CD4-positive, alpha-beta T cell treated with Interleukin-2 at 100 ng/mL for 4 hours (primary cell): ENCODE measurements around the gene TFAP2D.

Source experiments
- DNase-seq: peaks from one replicate; pipeline ENCODE4 v3.0.0-alpha.2; 2020; ENCODE audit warnings: low spot score

TFAP2D gene

GRCh38 chr6:50720623-50721022 is 7.3 kb downstream of the TFAP2D start:
- no peak for DNase-seq

GRCh38 chr6:50721978-50722377 is 8.7 kb downstream of the TFAP2D start:
- DNase-seq, result no peak

GRCh38 chr6:50722829-50723554 is 9.7 kb downstream of the TFAP2D start:
- DNase-seq, result no peak

GRCh38 chr6:50724381-50725124 is 11.2 kb downstream of the TFAP2D start:
- no peak for DNase-seq

DNA sequence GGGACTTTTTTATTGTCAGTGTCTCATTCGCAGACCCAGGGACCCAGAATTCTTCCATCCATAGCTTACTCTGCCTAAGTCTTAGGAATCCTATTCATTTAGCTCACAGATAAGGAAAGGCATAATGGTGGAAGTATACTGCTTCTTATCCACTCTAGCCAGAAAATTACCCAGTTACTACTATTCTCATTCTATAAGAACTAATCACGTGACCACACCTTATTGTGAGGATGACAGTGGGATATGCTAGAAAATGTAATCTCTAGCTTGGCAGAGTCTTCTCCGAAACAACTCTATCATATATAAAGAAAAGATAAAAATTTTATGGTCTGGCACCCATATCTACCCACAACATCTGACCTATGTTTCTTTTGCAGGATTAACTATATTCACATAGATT is 21.2 kb downstream of the TFAP2D start:
- no peak for DNase-seq

DNA sequence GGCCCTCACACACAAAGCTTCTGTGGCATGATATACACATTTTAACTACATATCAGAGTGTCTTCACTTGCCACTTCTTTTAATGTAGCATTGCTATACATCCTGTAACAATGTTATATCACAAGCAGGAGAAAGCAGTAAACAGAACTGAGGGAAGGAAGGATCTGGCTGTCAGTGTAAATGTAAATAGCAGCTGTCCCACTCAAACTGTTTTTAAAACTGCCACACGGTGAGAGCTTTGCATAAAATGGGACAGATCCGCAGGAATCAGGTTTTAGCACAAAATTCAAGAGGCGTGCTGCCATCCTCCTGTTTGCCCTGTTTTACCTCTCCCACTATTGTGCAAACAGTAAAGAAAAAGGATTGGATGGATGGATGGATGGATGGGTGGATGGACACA is 28.8 kb downstream of the TFAP2D start:
- no peak for DNase-seq

GRCh38 chr6:50744976-50745375 is 31.6 kb downstream of the TFAP2D start:
- no peak for DNase-seq

DNA sequence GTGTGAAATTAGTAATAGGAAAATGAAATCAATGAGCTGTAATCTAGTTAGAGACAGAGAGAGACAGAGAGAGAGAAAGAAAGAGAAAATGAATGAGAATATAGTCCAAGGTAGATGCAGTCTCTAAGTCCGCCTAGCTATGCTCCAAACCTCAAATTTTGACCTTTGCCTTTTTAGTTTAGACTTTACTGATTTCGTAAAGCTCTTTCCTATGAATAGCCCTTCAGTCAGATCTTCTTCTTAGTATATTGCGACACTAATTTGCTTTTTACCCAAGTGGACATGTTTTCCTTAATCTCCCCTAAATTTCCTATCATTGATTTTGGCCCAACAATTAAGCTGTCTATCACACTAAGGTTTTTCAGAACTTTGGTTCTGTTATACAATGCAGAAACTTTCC is 49.5 kb downstream of the TFAP2D start:
- no peak for DNase-seq

DNA sequence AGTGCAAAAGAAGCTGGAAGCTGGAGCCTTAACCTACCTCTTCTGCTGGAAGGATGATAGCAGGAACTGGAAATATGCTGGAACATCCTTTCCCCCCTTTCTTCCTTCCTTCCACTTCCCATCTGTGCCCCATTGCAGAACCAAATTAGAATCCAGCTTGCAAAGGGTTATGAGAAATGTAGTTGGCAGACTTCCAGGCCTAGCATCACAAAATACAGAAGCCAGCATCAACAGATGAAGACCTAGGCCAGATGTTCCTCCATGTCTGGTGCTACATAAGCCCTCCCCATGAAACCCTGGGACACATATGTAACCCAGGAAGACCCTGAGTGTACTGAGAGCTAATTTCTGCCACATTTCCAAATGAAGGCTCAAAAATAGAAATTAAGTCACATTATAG is 65.4 kb downstream of the TFAP2D start:
- no peak for DNase-seq

- no peak for DNase-seq
Measured at GRCh38 chr6:50780382-50780781, 67.1 kb downstream of the TFAP2D start.

GRCh38 chr6:50785921-50786320 is 72.6 kb downstream of the TFAP2D start:
- DNase-seq, result no peak

GRCh38 chr6:50791900-50792508 is 78.7 kb downstream of the TFAP2D start:
- DNase-seq, result peak; percentile 6

DNA sequence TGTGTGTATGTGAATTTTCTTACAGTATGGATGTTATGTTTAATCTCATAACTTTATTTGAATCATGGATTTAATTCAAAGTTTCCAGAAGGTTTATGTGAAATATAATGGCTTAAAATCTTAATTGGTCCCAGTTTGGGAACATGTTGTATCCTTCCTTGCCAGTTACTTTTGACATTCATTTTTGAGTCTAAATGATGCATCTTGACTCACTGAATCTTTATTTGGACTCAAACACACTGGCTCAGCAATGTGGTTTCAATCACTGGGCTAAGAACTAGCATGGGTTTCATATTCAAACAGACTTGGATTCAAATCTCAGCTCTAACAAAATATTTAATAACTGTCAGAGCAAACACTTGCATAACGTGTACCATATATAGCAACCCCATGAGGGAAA is 79.4 kb downstream of the TFAP2D start:
- no peak for DNase-seq

DNA sequence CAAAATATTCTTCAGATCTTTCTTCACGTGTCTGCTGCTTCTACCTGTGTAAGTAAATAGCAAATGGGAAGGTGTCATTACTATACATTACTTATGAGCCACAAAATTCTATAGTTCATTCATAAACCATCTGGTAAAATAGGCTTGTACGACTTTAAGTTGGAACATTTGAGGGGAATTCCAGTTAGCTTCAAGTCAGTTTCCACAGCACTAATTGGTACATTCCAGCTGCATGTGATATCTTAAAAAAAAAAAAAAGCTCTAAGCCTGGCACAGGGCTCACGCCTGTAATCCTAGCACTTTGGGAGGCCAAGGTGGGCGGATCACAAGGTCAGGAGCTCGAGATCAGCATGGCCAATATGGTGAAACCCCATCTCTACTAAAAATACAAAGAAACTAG is 82.2 kb downstream of the TFAP2D start:
- no peak for DNase-seq

DNA sequence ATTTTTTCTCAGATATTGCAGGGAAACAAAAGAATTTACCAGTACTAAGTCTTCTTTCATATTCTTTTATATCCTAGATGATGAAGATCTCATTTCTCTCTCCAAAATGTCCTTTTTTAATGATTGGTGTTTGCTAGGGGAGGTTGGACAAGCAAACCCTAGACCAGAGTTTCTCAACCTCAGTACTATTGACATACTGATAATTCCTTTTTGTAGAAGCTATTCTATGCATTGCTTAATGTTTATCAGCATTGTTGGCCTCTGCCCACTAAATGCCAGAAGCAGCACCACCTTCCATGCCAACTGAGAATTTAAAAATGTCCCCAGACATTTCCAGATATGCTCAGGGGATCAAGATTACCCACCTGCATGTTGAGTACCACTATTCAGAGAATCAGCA is 91.0 kb downstream of the TFAP2D start:
- no peak for DNase-seq

DNA sequence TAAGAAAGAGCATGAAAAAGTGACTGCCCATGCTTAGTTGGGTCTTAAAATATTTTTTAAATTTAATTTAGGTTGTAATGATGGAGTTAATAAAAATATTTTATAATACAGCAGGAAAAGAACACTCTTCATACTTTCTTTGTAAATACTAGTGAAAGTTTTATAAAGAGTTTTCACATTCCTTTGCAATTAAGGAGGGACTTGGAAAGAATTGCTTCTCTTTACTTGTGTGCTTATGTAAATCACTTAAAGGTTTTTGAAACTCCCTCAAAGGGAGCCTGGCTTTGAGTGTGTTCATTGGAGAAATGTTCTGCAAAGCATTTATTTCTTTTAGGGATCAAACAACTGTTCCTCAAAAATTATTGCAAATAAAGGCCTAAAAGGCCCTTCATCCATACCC is 93.7 kb downstream of the TFAP2D start:
- DNase-seq, result no peak

- no peak for DNase-seq
Measured at GRCh38 chr6:50815436-50816114, 102.2 kb downstream of the TFAP2D start.

DNA sequence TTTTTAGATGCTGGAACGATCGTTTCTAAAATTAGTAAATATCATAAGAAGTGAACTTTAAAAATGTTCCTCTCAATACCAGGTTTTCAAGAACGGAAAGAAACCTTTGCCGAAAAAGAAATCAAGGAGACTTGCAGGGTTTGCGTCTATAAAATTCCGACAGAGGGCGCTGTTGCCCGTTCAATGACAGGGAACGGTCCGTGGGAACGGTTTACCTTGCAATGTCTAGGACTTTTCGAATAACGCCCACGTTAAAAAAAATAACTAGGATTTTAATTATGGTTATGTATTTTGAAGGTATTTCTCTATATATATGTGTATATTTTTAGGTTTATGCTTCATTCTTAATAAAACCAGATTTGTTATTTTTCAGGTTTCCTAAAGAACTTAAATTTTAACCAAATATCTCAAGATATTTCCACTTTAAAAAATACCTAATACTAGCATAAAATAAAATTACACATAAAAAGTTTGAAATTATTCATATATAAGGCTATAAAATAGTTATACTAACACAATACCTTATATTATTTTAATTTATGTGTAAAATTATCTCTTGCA is 102.9 kb downstream of the TFAP2D start:
- peak; percentile 52 for DNase-seq

DNA sequence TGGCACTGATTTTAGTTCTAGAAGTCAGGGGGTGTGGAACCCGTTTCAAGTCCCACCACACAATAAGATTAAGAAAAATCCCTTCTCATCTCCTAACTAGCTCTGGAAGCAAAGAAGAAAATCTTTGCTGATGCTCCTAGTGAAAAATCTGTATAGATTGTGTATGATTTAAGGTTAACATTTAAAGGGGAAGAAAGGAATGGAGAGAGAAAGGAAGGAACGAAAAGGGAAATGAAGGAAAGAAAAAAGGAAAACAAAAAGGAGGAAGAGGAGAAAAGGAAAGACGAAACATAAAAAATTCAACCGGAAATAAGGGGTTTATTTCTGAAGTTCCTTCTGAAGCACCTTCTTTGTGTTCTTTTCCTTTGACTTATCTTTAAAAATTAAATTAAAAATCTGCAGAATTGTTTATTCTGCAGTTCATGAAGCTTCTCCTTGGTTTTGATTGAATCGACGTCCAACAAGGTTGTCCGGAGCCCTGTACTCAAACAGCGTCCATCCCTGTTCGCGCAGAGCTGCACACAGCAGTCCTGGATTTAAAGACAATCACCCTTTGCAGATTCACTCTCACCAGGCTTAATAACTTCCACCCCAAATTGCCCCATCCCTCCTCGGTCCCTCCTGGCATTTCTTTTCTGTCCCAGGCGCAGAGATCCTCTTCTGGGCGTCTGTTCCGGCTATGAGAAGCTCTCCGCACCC is 103.8 kb downstream of the TFAP2D start:
- DNase-seq, result no peak

DNA sequence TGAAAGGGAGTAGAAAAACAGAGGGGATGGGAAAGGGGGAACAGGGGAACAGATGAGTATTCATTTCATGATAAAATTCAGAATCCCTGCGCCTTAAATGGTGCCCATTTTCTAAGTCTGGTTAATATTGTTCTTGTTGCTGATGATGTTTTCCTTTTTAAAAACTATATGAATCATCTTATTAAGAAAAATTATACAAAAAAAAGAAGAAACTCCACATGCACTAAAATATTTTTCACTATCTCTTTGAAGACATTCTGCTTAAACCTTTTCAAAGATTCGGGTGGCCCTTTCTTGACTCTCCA is 104.3 kb downstream of the TFAP2D start:
- no peak for DNase-seq

DNA sequence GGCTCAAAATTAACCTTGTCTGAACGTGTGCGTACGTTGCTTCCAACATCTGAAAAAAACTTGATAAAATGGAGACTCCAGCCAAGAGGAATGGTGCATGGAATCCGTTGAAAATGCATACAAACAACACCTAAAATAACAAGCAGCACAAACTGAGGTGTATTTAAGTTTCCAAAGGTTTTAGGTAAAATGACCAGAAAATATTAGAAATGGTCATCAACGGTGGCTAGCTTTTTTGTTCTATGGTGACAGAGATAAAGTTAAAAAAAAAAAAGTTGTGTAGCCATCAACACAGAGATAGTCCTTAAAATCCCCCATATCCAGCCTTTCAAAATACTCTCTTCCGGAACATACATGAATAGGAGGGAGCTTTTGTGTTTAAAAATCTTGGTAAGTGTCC is 104.7 kb downstream of the TFAP2D start:
- no peak for DNase-seq

GRCh38 chr6:50818673-50819072 is 105.3 kb downstream of the TFAP2D start, which contains the start of gene TFAP2B:
TFAP2B (plus strand) TSS chr6:50818871; CDS start chr6:50818892, 21 bp downstream.
- no peak for DNase-seq
